Esophagus (tissue), 2 donors: Measurements from ENCODE around the gene CDCP2. TPM values are rescaled to one million over a fixed set of nuclear protein-coding genes. Genes with fewer than 3 reads are reported as not detected.

Source experiments
- H3K27ac ChIP-seq, 2 donors: one replicate each; pipeline ENCODE4 v1.5.1; 2013; ENCODE audit warnings: low read depth in 2 of 2, mild to moderate bottlenecking in 2 of 2, inconsistent platforms in 1 of 2, low read length in 1 of 2, moderate library complexity in 1 of 2
- H3K27me3 ChIP-seq, 2 donors: one replicate each; pipeline ENCODE4 v1.6.1; 2013; ENCODE audit warnings: low read length in 2 of 2, control low read depth in 1 of 2, mild to moderate bottlenecking in 1 of 2; ENCODE audit not compliant: insufficient read depth in 2 of 2, control insufficient read depth in 1 of 2
- H3K36me3 ChIP-seq, 2 donors: one replicate each; pipeline ENCODE4 v1.6.1; 2013; ENCODE audit warnings: low read length in 1 of 2; ENCODE audit not compliant: control insufficient read depth in 2 of 2, insufficient read depth in 2 of 2
- H3K4me1 ChIP-seq, 2 donors: one replicate each; pipeline ENCODE4 v1.6.1; 2013; ENCODE audit warnings: low read length in 1 of 2; ENCODE audit not compliant: control insufficient read depth in 2 of 2, insufficient read depth in 2 of 2
- H3K4me3 ChIP-seq, 2 donors: one replicate each; pipeline ENCODE4 v1.5.1; 2013; ENCODE audit warnings: low read length in 2 of 2, mild to moderate bottlenecking in 2 of 2, low read depth in 1 of 2, moderate library complexity in 1 of 2
- H3K9me3 ChIP-seq, 2 donors: one replicate each; pipeline ENCODE4 v1.6.1; 2013; ENCODE audit warnings: mild to moderate bottlenecking in 2 of 2, low read depth in 1 of 2, low read length in 1 of 2, moderate library complexity in 1 of 2; ENCODE audit not compliant: control insufficient read depth in 2 of 2, insufficient read depth in 1 of 2
- WGBS, 2 donors: extraction: QIAGEN DNeasy Blood & Tissue Kit; methylation state at CpG; one replicate each; pipeline ENCODE4 v1.1.7; 2013; 5-methylcytosine and 5-hydroxymethylcytosine counted together
- polyA plus RNA-seq, 2 donors: library from polyadenylated mRNA; stranded (reverse); fragments of 200-250 nt; gene quantifications; one replicate each; pipeline ENCODE4 v1.2.3, GENCODE V29; 2013
- donor health status: healthy with polysubstance abuse.
- donor health status: Bipolar disorder and iron deficiency.

CDCP2 gene
- polyA plus RNA-seq, 2 donors, result 0.06 TPM; not detected in 1

DNA sequence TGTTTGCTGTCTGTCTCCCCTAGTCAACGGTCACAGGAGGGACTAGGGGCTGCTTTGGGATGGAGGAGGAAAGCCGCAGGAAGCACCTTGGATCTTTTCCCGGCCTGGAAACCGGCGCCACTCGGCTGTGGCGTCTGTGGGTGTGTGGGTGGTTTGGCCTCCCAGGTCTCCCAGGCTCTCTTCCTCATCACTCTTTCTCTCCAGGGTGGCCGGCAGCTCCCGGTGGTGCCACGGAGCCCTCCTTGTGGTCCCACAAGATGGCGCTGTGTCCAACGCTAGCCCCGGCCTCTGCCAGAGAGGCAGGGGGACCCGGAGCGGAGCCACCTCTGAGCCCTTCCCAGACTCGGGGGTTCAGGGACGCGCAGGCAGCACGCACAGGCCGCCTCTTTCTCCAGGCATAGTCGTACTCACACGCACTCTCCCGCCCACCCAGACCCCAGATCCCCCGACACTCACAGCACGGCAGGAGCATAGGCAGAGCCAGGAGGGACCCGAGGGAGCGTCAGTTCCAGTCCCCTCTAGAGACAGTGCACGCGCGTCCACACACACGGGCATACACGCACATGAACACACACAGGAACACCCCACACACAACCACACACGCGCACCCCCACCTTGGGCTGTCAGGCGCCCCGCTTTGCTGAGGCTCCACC is 31.2 kb downstream of the CDCP2 start:
- no peaks in the 10 kb centered on the region for H3K36me3 ChIP-seq
- no peak overlapping the region for H3K4me3 ChIP-seq
- H3K27ac ChIP-seq, result no peak overlapping the region
- H3K27me3 ChIP-seq, result no peaks in the 10 kb centered on the region
- H3K4me1 ChIP-seq, result peaks cover 0 to 4% of the 10 kb centered on the region in 2 donors
- H3K9me3 ChIP-seq, result no peaks in the 10 kb centered on the region
- 6 to 8% methylated on average over 32 to 36 of the region's 36 CpGs for WGBS, 2 donors

DNA sequence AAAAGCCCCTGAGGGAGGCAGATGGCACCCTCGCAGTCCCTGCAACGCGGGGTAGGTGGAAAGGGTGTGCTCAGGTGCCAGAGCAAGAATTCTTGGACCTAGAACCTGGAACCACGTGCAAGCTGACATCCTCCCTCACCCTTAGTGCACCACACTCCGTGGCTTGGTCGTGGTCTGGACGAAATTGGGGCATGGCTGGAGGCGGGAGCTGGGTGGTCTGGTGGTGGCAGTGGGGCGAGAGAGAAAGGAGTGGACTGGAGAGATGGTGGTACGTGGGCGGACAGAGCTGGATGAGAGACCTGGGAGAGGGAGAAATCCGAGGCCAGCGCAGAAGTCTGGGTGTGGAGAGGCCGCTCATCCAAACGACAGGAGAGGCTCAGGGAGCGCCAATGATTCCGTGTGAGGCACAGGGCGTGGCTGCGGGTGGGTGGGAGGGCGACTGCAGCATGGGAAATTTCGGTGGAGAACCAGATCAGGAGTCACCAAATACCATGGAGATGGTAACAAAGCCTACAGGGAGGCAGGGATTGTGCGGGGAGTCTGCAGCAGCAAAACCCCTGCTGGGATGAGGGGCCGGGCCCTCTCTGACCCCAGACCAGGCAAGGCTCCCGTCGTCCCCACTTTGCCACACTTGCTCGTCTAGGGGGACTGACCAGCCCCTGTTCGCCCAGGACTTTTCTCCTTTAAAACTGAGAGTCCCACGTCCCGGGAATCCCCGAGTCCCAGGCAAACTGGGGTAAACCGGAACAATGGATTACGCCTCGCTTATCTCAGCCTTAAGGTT is 31.9 kb downstream of the CDCP2 start:
- Histone ChIP-seq H3K9me3 (no peaks in the 10 kb centered on the region), H3K27ac (no peak overlapping the region), H3K36me3 (no peaks in the 10 kb centered on the region), H3K4me3 (no peak overlapping the region), H3K4me1 (peaks cover 0 to 4% of the 10 kb centered on the region in 2 donors), H3K27me3 (no peaks in the 10 kb centered on the region)
- 56 to 61% methylated on average over 32 to 33 of the region's 33 CpGs for WGBS, 2 donors

DNA sequence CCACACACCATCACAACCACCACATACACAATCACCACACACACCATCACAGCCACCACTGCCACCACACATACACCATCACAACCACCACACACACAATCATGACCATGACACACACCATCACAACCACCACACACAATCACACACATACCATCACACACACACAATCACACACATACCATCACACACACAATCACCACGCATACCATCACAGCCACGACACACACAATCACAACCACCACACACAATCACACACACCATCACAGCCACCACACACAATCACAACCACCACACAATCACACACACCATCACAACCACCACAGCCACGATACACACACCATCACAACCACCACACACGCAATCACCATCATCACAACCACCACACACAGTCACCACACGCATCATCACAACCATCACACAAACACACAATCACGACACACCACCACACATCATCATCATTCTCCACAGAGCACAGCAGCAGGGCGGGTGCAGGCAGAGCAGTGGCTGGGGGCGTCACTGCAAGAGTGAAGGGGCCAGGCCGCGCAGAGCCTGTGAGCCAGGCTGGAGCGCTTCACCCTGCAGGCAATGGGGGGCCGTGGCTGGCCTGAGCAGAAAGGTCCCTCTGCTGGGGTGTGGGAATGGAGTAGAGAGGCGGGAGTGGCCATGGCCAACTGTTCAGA is 32.6 kb downstream of the CDCP2 start:
- Histone ChIP-seq H3K27me3 (no peaks in the 10 kb centered on the region), H3K4me3 (no peak overlapping the region), H3K4me1 (peaks cover 0 to 4% of the 10 kb centered on the region in 2 donors), H3K27ac (no peak overlapping the region), H3K9me3 (no peaks in the 10 kb centered on the region), H3K36me3 (no peaks in the 10 kb centered on the region)
- WGBS, 2 donors, result 94% methylated on average over 13 of the region's 13 CpGs

DNA sequence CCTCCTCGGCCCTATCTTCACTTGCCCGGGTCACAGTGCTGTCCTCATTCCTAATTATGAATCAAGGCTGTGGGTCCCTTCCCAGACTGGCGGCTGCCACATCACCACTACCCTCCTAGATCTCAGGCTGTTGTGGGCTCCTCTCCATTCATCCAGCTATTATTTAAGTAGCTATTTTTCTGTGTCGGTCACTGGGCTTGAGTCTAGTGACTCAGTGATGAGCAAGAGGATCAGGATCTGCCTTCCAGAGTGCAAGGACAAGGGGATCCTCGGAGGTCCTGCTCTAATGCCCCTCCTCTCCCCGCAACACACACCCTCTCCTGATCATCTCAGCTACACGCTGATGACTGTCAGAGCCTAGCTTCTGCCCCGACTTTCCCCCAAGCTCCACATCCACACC is 34.1 kb downstream of the CDCP2 start:
- Histone ChIP-seq H3K27ac (no peak overlapping the region), H3K9me3 (no peaks in the 10 kb centered on the region), H3K27me3 (no peaks in the 10 kb centered on the region), H3K4me1 (peaks cover 0 to 4% of the 10 kb centered on the region in 2 donors), H3K4me3 (no peak overlapping the region), H3K36me3 (no peaks in the 10 kb centered on the region)
- WGBS, 2 donors, result 89 to 90% methylated on average over 8 of the region's 8 CpGs

- H3K36me3 ChIP-seq, result no peaks in the 10 kb centered on the region
- no peaks in the 10 kb centered on the region for H3K9me3 ChIP-seq
- H3K27ac ChIP-seq, result no peak overlapping the region
- peaks cover 0 to 4% of the 10 kb centered on the region in 2 donors for H3K4me1 ChIP-seq
- no peaks in the 10 kb centered on the region for H3K27me3 ChIP-seq
- WGBS, 2 donors, result 83 to 88% methylated on average over 11 of the region's 11 CpGs
- no peak overlapping the region for H3K4me3 ChIP-seq
These were observed 34.8 kb downstream of the CDCP2 start for GRCh38 chr1:54117815-54118563.

GRCh38 chr1:54115520-54115919 is 37.3 kb downstream of the CDCP2 start:
- Histone ChIP-seq H3K27ac (no peak overlapping the region), H3K9me3 (no peaks in the 10 kb centered on the region), H3K4me3 (no peak overlapping the region), H3K27me3 (no peaks in the 10 kb centered on the region), H3K36me3 (no peaks in the 10 kb centered on the region), H3K4me1 (no peaks in the 10 kb centered on the region)
- WGBS, 2 donors, result 94 to 97% methylated on average over 3 of the region's 3 CpGs

DNA sequence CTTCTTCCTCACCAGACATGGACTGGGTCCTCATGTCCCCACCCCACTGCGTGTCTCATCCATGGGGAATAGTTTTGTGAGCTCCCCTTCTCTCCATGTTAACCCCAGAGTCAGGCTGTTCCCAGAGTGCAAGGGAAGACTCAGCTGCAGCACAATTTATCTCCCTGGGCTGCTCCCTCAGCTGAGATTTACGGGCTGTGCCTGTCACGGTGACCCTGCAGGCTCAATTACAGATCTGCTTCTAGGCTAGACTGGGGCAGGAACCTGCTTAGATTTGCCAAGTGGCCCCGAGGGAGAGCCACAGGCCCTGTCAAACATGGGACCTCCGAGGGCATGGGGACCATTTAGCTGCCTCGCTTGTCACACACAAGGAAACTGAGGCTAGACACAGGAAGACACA is 37.8 kb downstream of the CDCP2 start:
- H3K27me3 ChIP-seq, result no peaks in the 10 kb centered on the region
- H3K27ac ChIP-seq, result no peak overlapping the region
- H3K4me1 ChIP-seq, result no peaks in the 10 kb centered on the region
- WGBS, 2 donors, result 85 to 88% methylated on average over 6 of the region's 6 CpGs
- H3K9me3 ChIP-seq, result no peaks in the 10 kb centered on the region
- H3K4me3 ChIP-seq, result no peak overlapping the region
- H3K36me3 ChIP-seq, result no peaks in the 10 kb centered on the region

- H3K9me3 ChIP-seq, result no peaks in the 10 kb centered on the region
- H3K4me1 ChIP-seq, result no peaks in the 10 kb centered on the region
- H3K27me3 ChIP-seq, result no peaks in the 10 kb centered on the region
- no peaks in the 10 kb centered on the region for H3K36me3 ChIP-seq
- WGBS, 2 donors, result 83 to 90% methylated on average over 4 of the region's 4 CpGs
- H3K4me3 ChIP-seq, result no peak overlapping the region
- H3K27ac ChIP-seq, result no peak overlapping the region
These were observed 38.8 kb downstream of the CDCP2 start for GRCh38 chr1:54114001-54114400.

- no peaks in the 10 kb centered on the region for H3K36me3 ChIP-seq
- no peaks in the 10 kb centered on the region for H3K27me3 ChIP-seq
- no peak overlapping the region for H3K4me3 ChIP-seq
- 68 to 69% methylated on average over 5 of the region's 5 CpGs for WGBS, 2 donors
- no peaks in the 10 kb centered on the region for H3K4me1 ChIP-seq
- H3K27ac ChIP-seq, result no peak overlapping the region
- no peaks in the 10 kb centered on the region for H3K9me3 ChIP-seq
These were observed 40.0 kb downstream of the CDCP2 start for GRCh38 chr1:54112705-54113368.
